Caco-2 (cell line): ENCODE results near the gene NCAPH2. TPM values are rescaled to one million over a fixed set of nuclear protein-coding genes. Genes with fewer than 3 reads are reported as not detected.
A peak's percentile ranks its signal among the peaks of the same experiment; 100 is the strongest.

ENCODE experiments used
- BruUV-seq: library from RNA; stranded (reverse); fragments of 400-500 nt; replicated peaks from 2 replicates; lab custom pipeline; 2021; lab: Mats Ljungman, UMichigan
- CTCF ChIA-PET: fragments of 300-600 bp; sonication (Branson Sonifier 250); formaldehyde crosslinking; loops from one replicate; lab custom pipeline; 2022; ENCODE audit warnings: antibody characterized with exemption; lab: Charles Lee
- POLR2A ChIA-PET: fragments of 300-600 bp; sonication (Branson Sonifier 250); formaldehyde crosslinking; loops from one replicate; lab custom pipeline; 2022; ENCODE audit warnings: antibody characterized with exemption; lab: Charles Lee
- DNase-seq, 2 experiments: peaks; one replicate each; pipeline versions ENCODE4 v3.0.0 to v3.0.0-alpha.2; 2020 to 2022
- H3K27me3 ChIP-seq: replicated peaks from 2 replicates; pipeline ENCODE4 v1.6.0; 2011; ENCODE audit warnings: low read length; ENCODE audit not compliant: control insufficient read depth, insufficient read depth
- H3K36me3 ChIP-seq: 2 replicates; pipeline ENCODE4 v1.5.1; 2011; ENCODE audit warnings: low read length; ENCODE audit not compliant: control insufficient read depth, insufficient read depth
- H3K4me1 ChIP-seq: fragments of 250-450 bp; sonication (Bioruptor Pico); 2 replicates; pipeline ENCODE4 v1.5.1; 2020; ENCODE audit warnings: mild to moderate bottlenecking
- H3K4me3 ChIP-seq: 2 replicates; pipeline ENCODE4 v1.5.1; 2011; ENCODE audit warnings: low read depth, mild to moderate bottlenecking, control low read depth, low read length
- H3K9me3 ChIP-seq: fragments of 250-450 bp; sonication (Bioruptor Pico); 2 replicates; pipeline ENCODE4 v1.5.1; 2020; ENCODE audit warnings: mild to moderate bottlenecking, moderate library complexity
- H3K27ac Mint-ChIP-seq: one replicate; pipeline ENCODE4 v1.8.0; 2022; ENCODE audit warnings: mixed read lengths; ENCODE audit not compliant: unreplicated experiment
- H3K27me3 Mint-ChIP-seq: one replicate; pipeline ENCODE4 v1.8.0; 2022; ENCODE audit warnings: mixed read lengths; ENCODE audit not compliant: insufficient read depth, unreplicated experiment
- H3K36me3 Mint-ChIP-seq: one replicate; pipeline ENCODE4 v1.8.0; 2022; ENCODE audit warnings: mild to moderate bottlenecking, mixed read lengths; ENCODE audit not compliant: insufficient read depth, unreplicated experiment
- H3K4me1 Mint-ChIP-seq: one replicate; pipeline ENCODE4 v1.8.0; 2022; ENCODE audit warnings: low read depth, mixed read lengths; ENCODE audit not compliant: unreplicated experiment
- H3K4me3 Mint-ChIP-seq: one replicate; pipeline ENCODE4 v1.8.0; 2022; ENCODE audit warnings: mild to moderate bottlenecking, moderate library complexity, mixed read lengths; ENCODE audit not compliant: unreplicated experiment
- H3K9me3 Mint-ChIP-seq: one replicate; pipeline ENCODE4 v1.8.0; 2022; ENCODE audit warnings: mixed read lengths; ENCODE audit not compliant: unreplicated experiment
- CTCF ChIP-seq, 2 experiments: fragments of 200-600 bp in 1 of 2; IDR thresholded peaks; 1 replicate in 1 of 2; 2 replicates in 1 of 2; pipeline versions ENCODE4 v1.5.1 to v1.8.0; 2011 to 2022; ENCODE audit warnings: antibody characterized with exemption in 1 of 2, control low read depth in 1 of 2, inconsistent platforms in 1 of 2, low read depth in 1 of 2, low read length in 1 of 2, mild to moderate bottlenecking in 1 of 2, moderate library complexity in 1 of 2; ENCODE audit not compliant: insufficient read depth in 1 of 2, severe bottlenecking in 1 of 2, unreplicated experiment in 1 of 2
- intact Hi-C: fragments of 100-400 bp; cut with micrococcal nuclease; formaldehyde crosslinking; loops from one replicate; pipeline ENCODE4 v1.10.0; 2022; ENCODE audit not compliant: unreplicated experiment
- total RNA-seq: library from RNA; stranded (reverse); gene quantifications from 2 replicates; pipeline ENCODE4 v1.2.3, GENCODE V29; 2022

NCAPH2 gene
- total RNA-seq, 1 experiment from 2014 or later = 88.9 TPM

- no peak for DNase-seq
- no peaks in the 10 kb centered on the region for H3K9me3 ChIP-seq
- no TSS peak for BruUV-seq
- peaks cover 3% of the 10 kb centered on the region for H3K36me3 ChIP-seq
- no peak for TF ChIP-seq CTCF (IDR thresholded peaks at IDR 0.05; ENCODE audit: insufficient read depth in 1 of 2, low read depth in 1 of 2, low read length in 1 of 2, severe bottlenecking in 1 of 2, unreplicated experiment in 1 of 2)
- CTCF ChIA-PET = no interaction called here
- POLR2A ChIA-PET = no interaction called here
- H3K27me3 Mint-ChIP-seq = no peaks in the 10 kb centered on the region
- no peak overlapping the region for H3K27ac Mint-ChIP-seq
- no peak overlapping the region for H3K4me3 Mint-ChIP-seq
- intact Hi-C loops = no loop called here
- no peaks in the 10 kb centered on the region for H3K9me3 Mint-ChIP-seq
- H3K4me3 ChIP-seq = no peak overlapping the region
- peaks cover 44% of the 10 kb centered on the region for H3K36me3 Mint-ChIP-seq
- peaks cover 5% of the 10 kb centered on the region for H3K4me1 Mint-ChIP-seq
- peaks cover 6% of the 10 kb centered on the region; the same call in 1 of the 2 replicates for H3K4me1 ChIP-seq
- no peaks in the 10 kb centered on the region for H3K27me3 ChIP-seq
These were observed 48.4 kb upstream of the NCAPH2 start for GRCh38 chr22:50459496-50460140.

DNA sequence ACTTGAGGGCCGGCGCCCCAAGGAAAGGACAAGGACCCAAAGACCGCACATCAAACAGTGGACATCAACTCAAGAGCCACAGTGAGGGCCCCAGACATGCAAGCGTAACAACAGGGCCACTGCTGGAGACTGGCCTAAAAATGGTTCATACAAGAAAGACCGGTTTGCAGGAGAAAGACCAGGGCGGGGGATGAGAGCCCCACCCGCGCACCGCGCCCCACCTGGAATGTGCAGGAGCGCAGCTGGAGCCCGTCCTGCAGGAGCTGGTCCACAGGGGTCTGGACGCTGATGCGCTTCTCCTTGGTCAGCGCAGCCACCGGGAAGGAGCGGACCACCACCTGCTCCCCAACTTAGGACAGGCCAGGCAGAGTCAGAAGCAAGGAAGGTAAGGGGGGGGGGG, 47.1 kb upstream of the NCAPH2 start:
- POLR2A ChIA-PET = no interaction called here
- CTCF ChIA-PET = no interaction called here
- H3K9me3 Mint-ChIP-seq = no peaks in the 10 kb centered on the region
- intact Hi-C loops = no loop called here
- peak overlapping the region; percentile 35 for H3K4me3 Mint-ChIP-seq
- peak overlapping the region; percentile 45 for H3K27ac Mint-ChIP-seq
- Histone ChIP-seq H3K9me3 (no peaks in the 10 kb centered on the region), H3K4me1 (peaks cover 6% of the 10 kb centered on the region; the same call in 1 of the 2 replicates), H3K4me3 (no peak overlapping the region), H3K36me3 (peaks cover 5% of the 10 kb centered on the region), H3K27me3 (no peaks in the 10 kb centered on the region)
- DNase-seq = peak in 1 of 2 experiments; percentile 52
- TF ChIP-seq CTCF (IDR thresholded peaks at IDR 0.05; ENCODE audit: insufficient read depth in 1 of 2, low read depth in 1 of 2, low read length in 1 of 2, severe bottlenecking in 1 of 2, unreplicated experiment in 1 of 2) = no peak
- peaks cover 33% of the 10 kb centered on the region for H3K36me3 Mint-ChIP-seq
- H3K4me1 Mint-ChIP-seq = peaks cover 5% of the 10 kb centered on the region
- BruUV-seq = no TSS peak
- H3K27me3 Mint-ChIP-seq = no peaks in the 10 kb centered on the region

DNA sequence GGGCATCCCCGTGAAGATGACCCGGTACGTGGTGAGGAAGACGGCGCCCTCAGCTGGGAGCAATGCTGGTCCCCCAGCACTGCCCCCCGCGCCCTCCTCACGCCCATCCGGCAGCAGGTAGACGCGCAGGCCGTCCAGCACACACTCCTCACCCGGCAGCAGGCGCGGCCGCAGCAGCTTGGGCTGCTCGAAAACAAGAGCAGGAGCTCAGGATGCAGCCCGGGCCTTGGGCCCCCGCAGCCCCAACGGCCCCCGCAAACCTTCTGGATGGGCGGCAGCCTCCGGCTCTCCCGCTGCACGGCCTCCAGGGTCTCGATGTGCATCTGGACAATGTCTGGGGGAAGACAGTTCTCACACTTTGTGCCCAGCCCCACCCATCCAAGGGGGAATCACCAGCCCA, 46.5 kb upstream of the NCAPH2 start:
- POLR2A ChIA-PET = no interaction called here
- no peaks in the 10 kb centered on the region for H3K27me3 Mint-ChIP-seq
- H3K9me3 Mint-ChIP-seq = no peaks in the 10 kb centered on the region
- peaks cover 5% of the 10 kb centered on the region for H3K4me1 Mint-ChIP-seq
- Histone ChIP-seq H3K36me3 (peaks cover 5% of the 10 kb centered on the region), H3K27me3 (no peaks in the 10 kb centered on the region), H3K9me3 (no peaks in the 10 kb centered on the region), H3K4me3 (no peak overlapping the region), H3K4me1 (peaks cover 6% of the 10 kb centered on the region; the same call in 1 of the 2 replicates)
- no peak overlapping the region for H3K4me3 Mint-ChIP-seq
- CTCF ChIA-PET = no interaction called here
- DNase-seq = no peak
- no peak for TF ChIP-seq CTCF (IDR thresholded peaks at IDR 0.05; ENCODE audit: insufficient read depth in 1 of 2, low read depth in 1 of 2, low read length in 1 of 2, severe bottlenecking in 1 of 2, unreplicated experiment in 1 of 2)
- intact Hi-C loops = no loop called here
- BruUV-seq = TSS peak; percentile 13
- H3K27ac Mint-ChIP-seq = no peak overlapping the region
- peaks cover 39% of the 10 kb centered on the region for H3K36me3 Mint-ChIP-seq
